Activated T-cell treated with anti-CD3 and anti-CD28 coated beads, Interleukin-2, amount 50 U/mL, for 72 hours (primary cell): ENCODE data around the gene GAP43. TPM values are rescaled to one million over a fixed set of nuclear protein-coding genes. Genes with fewer than 3 reads are reported as not detected.

Source experiments
- ATAC-seq, 2 donors: fragments of 150-1000 bp; cut with Tn5 transposase; replicated peaks in 1 of 2; 2 replicates each; pipeline ENCODE4 v1.10.0; 2021; ENCODE audit warnings: moderate library complexity in 2 of 2, mild to moderate bottlenecking in 1 of 2
- DNase-seq, 2 donors: peaks; one replicate each; pipeline ENCODE4 v3.0.0; 2021 to 2022; ENCODE audit warnings: mixed read lengths in 1 of 2
- H3K27ac Mint-ChIP-seq: one replicate; pipeline ENCODE4 v1.8.0; 2022; ENCODE audit warnings: mild to moderate bottlenecking, moderate library complexity, mixed read lengths
- H3K27me3 Mint-ChIP-seq: one replicate; pipeline ENCODE4 v1.8.0; 2022; ENCODE audit warnings: low read depth, mixed read lengths
- H3K36me3 Mint-ChIP-seq, 2 donors: one replicate each; pipeline ENCODE4 v1.8.0; 2022; ENCODE audit warnings: mixed read lengths in 2 of 2, mild to moderate bottlenecking in 1 of 2; ENCODE audit not compliant: insufficient read depth in 2 of 2
- H3K4me1 Mint-ChIP-seq: one replicate; pipeline ENCODE4 v1.8.0; 2022; ENCODE audit warnings: low read depth, mixed read lengths
- H3K4me3 Mint-ChIP-seq, 2 donors: one replicate each; pipeline ENCODE4 v1.8.0; 2022; ENCODE audit warnings: mild to moderate bottlenecking in 2 of 2, mixed read lengths in 2 of 2, moderate library complexity in 2 of 2
- H3K9me3 Mint-ChIP-seq, 2 donors: one replicate each; pipeline ENCODE4 v1.8.0; 2022; ENCODE audit warnings: mixed read lengths in 2 of 2
- total RNA-seq, 2 donors: library from RNA; stranded (reverse); gene quantifications; one replicate each; pipeline ENCODE4 v1.2.3, GENCODE V29; 2022

GAP43 gene
- total RNA-seq, 2 donors from 2014 or later = not detected

GRCh38 chr3:115681736-115682135 is 58.4 kb downstream of the GAP43 start:
- no peak for ATAC-seq
- Mint-ChIP-seq H3K27ac (no peak overlapping the region), H3K4me1 (peaks cover 11% of the 10 kb centered on the region), H3K9me3 (no peaks in the 10 kb centered on the region), H3K4me3 (no peak overlapping the region), H3K36me3 (no peaks in the 10 kb centered on the region), H3K27me3 (peaks cover 59% of the 10 kb centered on the region)
- DNase-seq = no peak

- peak in 1 of 2 donors; percentile 51 for ATAC-seq
- no peak overlapping the region for H3K27ac Mint-ChIP-seq
- H3K4me3 Mint-ChIP-seq = no peak overlapping the region
- DNase-seq = no peak
- no peaks in the 10 kb centered on the region for H3K36me3 Mint-ChIP-seq
- no peaks in the 10 kb centered on the region for H3K9me3 Mint-ChIP-seq
- H3K4me1 Mint-ChIP-seq = peaks cover 11% of the 10 kb centered on the region
- H3K27me3 Mint-ChIP-seq = peaks cover 44% of the 10 kb centered on the region
These were observed 60.0 kb downstream of the GAP43 start for GRCh38 chr3:115683305-115683704.

- no peak for DNase-seq
- ATAC-seq = no peak
- Mint-ChIP-seq H3K27me3 (peaks cover 45% of the 10 kb centered on the region), H3K4me3 (no peak overlapping the region), H3K27ac (no peak overlapping the region), H3K9me3 (no peaks in the 10 kb centered on the region), H3K4me1 (peaks cover 11% of the 10 kb centered on the region), H3K36me3 (no peaks in the 10 kb centered on the region)
These were observed 60.5 kb downstream of the GAP43 start for GRCh38 chr3:115683773-115684172.

DNA sequence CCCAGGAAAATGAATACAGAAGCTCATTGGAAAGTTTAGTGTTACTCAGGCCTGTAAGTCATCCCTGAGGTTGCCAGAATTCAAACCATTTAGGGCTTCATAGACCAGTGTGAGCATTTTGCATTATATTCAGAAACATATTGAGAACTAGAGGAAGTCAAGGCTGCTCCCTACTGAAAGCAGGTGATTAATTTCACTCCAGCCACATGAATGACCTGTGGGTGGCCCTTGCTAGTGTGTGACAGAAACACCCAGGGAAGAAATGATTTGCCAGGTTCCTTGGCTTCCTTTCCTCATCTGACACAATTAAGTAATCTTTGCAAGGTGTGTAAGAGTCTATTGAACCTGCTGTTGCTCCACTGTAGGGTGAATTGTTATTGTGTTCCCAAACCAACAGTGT is 61.8 kb downstream of the GAP43 start:
- Mint-ChIP-seq H3K36me3 (no peaks in the 10 kb centered on the region), H3K9me3 (no peaks in the 10 kb centered on the region), H3K27me3 (peaks cover 43% of the 10 kb centered on the region), H3K4me3 (no peak overlapping the region), H3K4me1 (peaks cover 11% of the 10 kb centered on the region), H3K27ac (no peak overlapping the region)
- ATAC-seq = peak; percentile 79 to 84
- DNase-seq = peak in 1 of 2 donors; percentile 23

DNA sequence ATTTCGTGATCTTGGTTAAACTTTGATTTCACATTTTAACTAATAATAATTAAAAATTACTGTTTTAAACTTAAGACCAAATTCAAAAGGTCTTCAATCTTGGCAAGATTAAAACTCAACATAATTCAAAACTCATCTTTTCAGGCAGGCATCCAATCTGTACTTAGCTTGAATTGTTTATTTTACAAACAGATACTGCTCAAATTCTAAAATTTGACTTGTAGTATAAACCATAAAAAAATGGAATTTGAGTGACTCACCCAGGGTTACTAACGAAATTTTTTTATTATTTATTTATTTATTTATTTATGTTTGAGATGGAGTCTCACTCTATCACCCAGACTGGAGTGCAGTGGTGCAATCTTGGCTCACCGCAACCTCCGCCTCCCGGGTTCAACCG is 64.4 kb downstream of the GAP43 start:
- H3K9me3 Mint-ChIP-seq = no peaks in the 10 kb centered on the region
- peaks cover 30% of the 10 kb centered on the region for H3K27me3 Mint-ChIP-seq
- DNase-seq = no peak
- ATAC-seq = no peak
- H3K27ac Mint-ChIP-seq = no peak overlapping the region
- no peak overlapping the region for H3K4me3 Mint-ChIP-seq
- H3K4me1 Mint-ChIP-seq = peaks cover 11% of the 10 kb centered on the region
- H3K36me3 Mint-ChIP-seq = no peaks in the 10 kb centered on the region

GRCh38 chr3:115688418-115688817 is 65.1 kb downstream of the GAP43 start:
- Mint-ChIP-seq H3K9me3 (no peaks in the 10 kb centered on the region), H3K27ac (no peak overlapping the region), H3K4me1 (peaks cover 11% of the 10 kb centered on the region), H3K27me3 (peaks cover 30% of the 10 kb centered on the region), H3K36me3 (no peaks in the 10 kb centered on the region), H3K4me3 (no peak overlapping the region)
- ATAC-seq (no peak), DNase-seq (no peak)

- H3K4me1 Mint-ChIP-seq = peaks cover 6% of the 10 kb centered on the region
- H3K36me3 Mint-ChIP-seq = no peaks in the 10 kb centered on the region
- no peaks in the 10 kb centered on the region for H3K9me3 Mint-ChIP-seq
- no peak overlapping the region for H3K4me3 Mint-ChIP-seq
- H3K27me3 Mint-ChIP-seq = peaks cover 17% of the 10 kb centered on the region
- ATAC-seq = no peak
- DNase-seq = no peak
- H3K27ac Mint-ChIP-seq = no peak overlapping the region
These were observed 66.6 kb downstream of the GAP43 start for GRCh38 chr3:115689928-115690327.

DNA sequence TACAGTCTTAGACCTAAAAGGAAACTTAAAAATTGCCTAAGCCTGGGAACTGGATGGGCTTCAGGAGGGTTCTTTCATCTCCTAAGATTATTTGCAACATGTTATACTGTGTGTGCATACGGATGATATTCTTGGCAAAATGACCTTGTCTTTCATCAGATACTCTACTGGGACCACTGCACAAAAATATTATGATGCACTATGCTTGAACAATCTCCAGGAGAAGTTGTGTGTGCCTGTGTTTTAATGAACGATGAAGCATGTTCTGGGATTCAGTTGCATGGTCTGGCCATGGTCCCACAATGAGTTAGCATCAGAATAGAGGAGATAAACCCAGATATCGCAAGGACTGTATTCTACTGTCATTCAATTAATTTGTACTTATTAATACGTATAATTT is 68.7 kb downstream of the GAP43 start:
- Mint-ChIP-seq H3K4me1 (no peaks in the 10 kb centered on the region), H3K36me3 (no peaks in the 10 kb centered on the region), H3K9me3 (no peaks in the 10 kb centered on the region), H3K27ac (no peak overlapping the region), H3K4me3 (no peak overlapping the region), H3K27me3 (peaks cover 17% of the 10 kb centered on the region)
- ATAC-seq = no peak
- DNase-seq = no peak

DNA sequence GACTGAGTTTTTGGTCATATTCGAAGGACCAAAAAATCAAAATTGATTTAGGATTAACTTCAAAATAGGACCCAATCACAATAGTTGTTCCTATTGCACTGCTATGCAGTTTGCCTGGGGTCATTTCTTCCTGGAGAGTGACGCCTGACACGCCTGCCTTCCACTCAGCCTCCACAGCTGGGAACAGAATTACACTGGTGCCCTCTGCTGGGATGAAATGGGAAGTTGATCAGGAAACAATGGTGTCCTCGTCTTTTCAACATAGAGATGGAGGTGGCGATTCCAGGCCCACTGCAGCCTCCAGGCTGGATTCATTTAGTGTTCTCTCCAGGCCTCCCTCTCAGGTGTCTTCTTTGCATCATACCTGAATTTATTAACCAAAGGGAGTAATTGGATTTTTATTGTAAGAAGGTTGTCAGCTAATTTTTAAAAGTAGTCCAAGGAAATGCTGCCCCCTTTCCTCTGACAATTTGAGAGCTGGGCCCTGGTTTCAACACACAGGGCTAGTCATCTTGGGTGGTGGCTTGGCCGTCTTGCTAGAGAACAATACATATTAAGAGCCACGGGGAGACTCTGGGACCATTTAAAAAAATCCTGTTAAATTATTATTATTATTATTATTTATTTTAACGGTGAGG is 69.7 kb downstream of the GAP43 start:
- ATAC-seq = peak; percentile 83 to 90
- Mint-ChIP-seq H3K36me3 (no peaks in the 10 kb centered on the region), H3K27me3 (peaks cover 17% of the 10 kb centered on the region), H3K9me3 (no peaks in the 10 kb centered on the region), H3K4me3 (no peak overlapping the region), H3K4me1 (no peaks in the 10 kb centered on the region), H3K27ac (no peak overlapping the region)
- DNase-seq = peak; percentile 59 to 72

DNA sequence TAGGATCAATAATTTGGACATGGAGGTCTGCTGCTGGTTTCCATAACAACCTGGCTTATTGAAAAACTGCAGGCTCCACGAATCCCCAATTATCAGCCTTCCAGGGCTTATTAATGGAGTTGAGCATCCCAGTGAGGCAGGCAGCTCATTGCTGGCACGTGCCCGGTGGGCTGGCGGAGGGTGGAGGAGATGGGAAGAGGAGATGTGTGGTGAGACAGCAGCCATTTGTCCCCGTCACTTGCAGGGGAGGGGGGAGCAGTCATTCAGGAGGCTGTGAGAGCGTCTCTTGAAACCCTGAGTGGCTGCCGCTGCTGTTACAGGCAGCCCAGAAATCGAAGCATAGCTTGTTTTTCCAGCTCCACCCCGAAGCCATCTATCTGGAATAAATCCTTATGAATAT is 70.6 kb downstream of the GAP43 start:
- no peaks in the 10 kb centered on the region for H3K4me1 Mint-ChIP-seq
- H3K4me3 Mint-ChIP-seq = no peak overlapping the region
- H3K36me3 Mint-ChIP-seq = no peaks in the 10 kb centered on the region
- no peak overlapping the region for H3K27ac Mint-ChIP-seq
- peaks cover 10% of the 10 kb centered on the region for H3K27me3 Mint-ChIP-seq
- H3K9me3 Mint-ChIP-seq = no peaks in the 10 kb centered on the region
- no peak for ATAC-seq
- DNase-seq = no peak

DNA sequence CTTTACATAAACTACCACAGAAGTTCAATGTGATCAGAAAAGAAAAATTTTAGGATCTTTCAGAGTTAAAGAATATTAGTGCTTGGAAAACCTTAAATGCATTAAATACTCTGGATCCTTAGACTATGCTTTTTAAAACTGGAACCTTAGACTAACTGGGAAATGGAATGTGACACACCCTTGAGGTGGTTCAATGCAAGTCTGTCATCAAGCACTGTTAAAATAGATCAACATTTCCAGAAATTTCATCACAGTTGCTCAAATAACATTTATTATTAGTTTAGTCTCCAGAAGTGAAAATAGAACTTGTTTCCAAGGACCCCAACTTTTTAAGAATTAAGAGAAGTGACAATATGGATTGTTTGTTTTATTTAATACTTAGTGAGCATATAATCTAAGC is 71.8 kb downstream of the GAP43 start:
- no peak for DNase-seq
- Mint-ChIP-seq H3K4me1 (no peaks in the 10 kb centered on the region), H3K36me3 (no peaks in the 10 kb centered on the region), H3K27me3 (no peaks in the 10 kb centered on the region), H3K27ac (no peak overlapping the region), H3K9me3 (no peaks in the 10 kb centered on the region), H3K4me3 (no peak overlapping the region)
- no peak for ATAC-seq

- H3K4me3 Mint-ChIP-seq = no peak overlapping the region
- no peaks in the 10 kb centered on the region for H3K36me3 Mint-ChIP-seq
- H3K4me1 Mint-ChIP-seq = no peaks in the 10 kb centered on the region
- no peak for DNase-seq
- ATAC-seq = no peak
- H3K27ac Mint-ChIP-seq = no peak overlapping the region
- H3K27me3 Mint-ChIP-seq = no peaks in the 10 kb centered on the region
- no peaks in the 10 kb centered on the region for H3K9me3 Mint-ChIP-seq
These were observed 74.1 kb downstream of the GAP43 start for GRCh38 chr3:115697263-115698053.

DNA sequence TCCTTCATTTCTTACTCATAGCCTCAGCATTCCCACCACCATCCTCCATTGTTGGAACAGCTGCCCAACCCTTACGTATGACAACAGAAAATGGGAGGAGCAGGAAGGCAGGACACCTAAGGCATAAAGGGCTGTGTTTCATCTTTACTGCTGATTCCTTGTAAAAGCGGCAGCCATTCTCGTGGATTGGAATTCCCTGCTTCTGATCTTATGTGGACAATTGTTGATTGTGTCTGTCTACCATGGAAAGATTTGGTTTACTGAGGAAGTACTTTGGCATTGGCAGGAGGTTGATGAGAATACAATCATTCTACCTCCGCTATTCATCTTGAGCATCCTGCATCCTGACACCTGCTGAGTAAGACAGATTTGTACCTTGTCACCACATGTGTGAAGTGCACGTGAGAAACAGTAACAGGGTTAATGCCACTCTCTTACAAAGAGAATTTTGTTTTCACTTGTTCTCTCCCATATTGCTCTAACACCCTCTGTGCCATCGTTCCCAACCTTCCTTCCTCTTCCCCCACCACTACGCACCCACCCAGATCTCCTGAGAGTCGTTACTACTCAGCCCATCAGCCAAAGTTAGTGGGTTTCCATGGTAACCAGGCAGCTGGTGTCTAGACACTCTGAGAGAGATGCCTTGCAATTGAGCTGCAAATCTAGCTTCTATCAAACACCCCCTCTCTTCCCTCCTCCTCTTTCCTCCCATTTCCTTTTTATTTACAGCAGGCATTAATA is 75.7 kb downstream of the GAP43 start:
- DNase-seq = no peak
- Mint-ChIP-seq H3K4me3 (no peak overlapping the region), H3K27me3 (no peaks in the 10 kb centered on the region), H3K36me3 (no peaks in the 10 kb centered on the region), H3K27ac (no peak overlapping the region), H3K9me3 (no peaks in the 10 kb centered on the region), H3K4me1 (no peaks in the 10 kb centered on the region)
- ATAC-seq = peak in 1 of 2 donors; percentile 35
